Lung (tissue), 12 donors: Measurements from ENCODE around the gene KIAA0408. TPM values are rescaled to one million over a fixed set of nuclear protein-coding genes. Genes with fewer than 3 reads are reported as not detected.
A peak's percentile ranks its signal among the peaks of the same experiment; 100 is the strongest.

Experiments
- ATAC-seq: fragments of 200-7000 bp; cut with Tn5 transposase; one replicate; pipeline ENCODE4 v1.9.1; 2020; ENCODE audit warnings: moderate number of reproducible peaks; ENCODE audit not compliant: insufficient read depth, low FRiP score
- DNase-seq, 3 donors: peaks; one replicate each; pipeline ENCODE4 v3.0.0-alpha.2; 2013 to 2017
- H3K27ac ChIP-seq, 2 donors: one replicate each; pipeline ENCODE4 v1.5.1; 2013; ENCODE audit warnings: mild to moderate bottlenecking in 2 of 2, moderate library complexity in 2 of 2, control low read depth in 1 of 2, inconsistent platforms in 1 of 2, low read depth in 1 of 2, low read length in 1 of 2
- H3K27me3 ChIP-seq, 3 donors: one replicate each; pipeline ENCODE4 v1.5.1; 2013; ENCODE audit warnings: low read length in 2 of 3; ENCODE audit not compliant: control insufficient read depth in 3 of 3, insufficient read depth in 3 of 3
- H3K36me3 ChIP-seq, 4 donors: one replicate each; pipeline ENCODE4 v1.5.1; 2013; ENCODE audit warnings: low read length in 4 of 4, mild to moderate bottlenecking in 1 of 4, moderate library complexity in 1 of 4; ENCODE audit not compliant: control insufficient read depth in 4 of 4, insufficient read depth in 4 of 4
- H3K4me1 ChIP-seq, 5 donors: one replicate each; pipeline ENCODE4 v1.5.1; 2013; ENCODE audit warnings: low read length in 5 of 5, mild to moderate bottlenecking in 2 of 5, moderate library complexity in 1 of 5; ENCODE audit not compliant: control insufficient read depth in 5 of 5, insufficient read depth in 5 of 5
- H3K4me3 ChIP-seq: one replicate; pipeline ENCODE4 v1.5.1; 2013; ENCODE audit warnings: mild to moderate bottlenecking, control low read depth, moderate library complexity
- H3K9ac ChIP-seq, 2 donors: one replicate each; pipeline ENCODE4 v1.5.1; 2013; ENCODE audit warnings: low read length in 2 of 2, control low read depth in 1 of 2; ENCODE audit not compliant: insufficient read depth in 1 of 2
- H3K9me3 ChIP-seq, 4 donors: one replicate each; pipeline ENCODE4 v1.5.1; 2013; ENCODE audit warnings: low read length in 3 of 4, mild to moderate bottlenecking in 1 of 4, moderate library complexity in 1 of 4; ENCODE audit not compliant: control insufficient read depth in 4 of 4, insufficient read depth in 3 of 4
- WGBS, 2 donors: extraction: QIAGEN DNeasy Blood & Tissue Kit; methylation state at CpG; one replicate each; pipeline ENCODE4 v1.1.7; 2013; 5-methylcytosine and 5-hydroxymethylcytosine counted together
- polyA plus RNA-seq, 2 donors: library from polyadenylated mRNA; stranded (reverse); fragments of 200-250 nt; gene quantifications; one replicate each; pipeline ENCODE4 v1.2.1, GENCODE V29; 2013
- total RNA-seq, 2 donors: library from RNA; depleted of rRNA in 1 of 2; stranded (reverse); fragments of >200 nt in 1 of 2; gene quantifications; one replicate each; pipeline ENCODE4 v1.2.1, GENCODE V29; 2014 to 2021
- TF ChIP-seq, protein P1 (sequence below): IDR thresholded peaks from 2 replicates; pipeline ENCODE4 v1.5.1; 2012; ENCODE audit warnings: mild to moderate bottlenecking; ENCODE audit errors: control extremely low read depth, extremely low read depth
- donor health status: control.
- donor health status: control.
- donor health status: Bipolar disorder and iron deficiency.
- donor health status: healthy.
- donor health status: DM: yes; HTN: yes; CAD: no.

KIAA0408 gene
- total and polyA plus RNA-seq, 4 donors, result 2.9 to 73.0 (median 20.8) TPM

GRCh38 chr6:127486934-127487333, 27.7 kb upstream of the KIAA0408 start:
- Histone ChIP-seq H3K9ac (no peak overlapping the region), H3K36me3 (no peaks in the 10 kb centered on the region), H3K27me3 (no peaks in the 10 kb centered on the region), H3K4me3 (no peak overlapping the region), H3K27ac (no peak overlapping the region), H3K9me3 (peaks cover 0 to 3% (median 0%) of the 10 kb centered on the region in 4 donors), H3K4me1 (peaks cover 0 to 4% (median 0%) of the 10 kb centered on the region in 5 donors)
- no peak for DNase-seq
- TF ChIP-seq, protein P1, sequence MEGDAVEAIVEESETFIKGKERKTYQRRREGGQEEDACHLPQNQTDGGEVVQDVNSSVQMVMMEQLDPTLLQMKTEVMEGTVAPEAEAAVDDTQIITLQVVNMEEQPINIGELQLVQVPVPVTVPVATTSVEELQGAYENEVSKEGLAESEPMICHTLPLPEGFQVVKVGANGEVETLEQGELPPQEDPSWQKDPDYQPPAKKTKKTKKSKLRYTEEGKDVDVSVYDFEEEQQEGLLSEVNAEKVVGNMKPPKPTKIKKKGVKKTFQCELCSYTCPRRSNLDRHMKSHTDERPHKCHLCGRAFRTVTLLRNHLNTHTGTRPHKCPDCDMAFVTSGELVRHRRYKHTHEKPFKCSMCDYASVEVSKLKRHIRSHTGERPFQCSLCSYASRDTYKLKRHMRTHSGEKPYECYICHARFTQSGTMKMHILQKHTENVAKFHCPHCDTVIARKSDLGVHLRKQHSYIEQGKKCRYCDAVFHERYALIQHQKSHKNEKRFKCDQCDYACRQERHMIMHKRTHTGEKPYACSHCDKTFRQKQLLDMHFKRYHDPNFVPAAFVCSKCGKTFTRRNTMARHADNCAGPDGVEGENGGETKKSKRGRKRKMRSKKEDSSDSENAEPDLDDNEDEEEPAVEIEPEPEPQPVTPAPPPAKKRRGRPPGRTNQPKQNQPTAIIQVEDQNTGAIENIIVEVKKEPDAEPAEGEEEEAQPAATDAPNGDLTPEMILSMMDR, result no peak
- 94 to 97% methylated on average over 3 of the region's 3 CpGs for WGBS, 2 donors
- ATAC-seq, result no peak

DNA sequence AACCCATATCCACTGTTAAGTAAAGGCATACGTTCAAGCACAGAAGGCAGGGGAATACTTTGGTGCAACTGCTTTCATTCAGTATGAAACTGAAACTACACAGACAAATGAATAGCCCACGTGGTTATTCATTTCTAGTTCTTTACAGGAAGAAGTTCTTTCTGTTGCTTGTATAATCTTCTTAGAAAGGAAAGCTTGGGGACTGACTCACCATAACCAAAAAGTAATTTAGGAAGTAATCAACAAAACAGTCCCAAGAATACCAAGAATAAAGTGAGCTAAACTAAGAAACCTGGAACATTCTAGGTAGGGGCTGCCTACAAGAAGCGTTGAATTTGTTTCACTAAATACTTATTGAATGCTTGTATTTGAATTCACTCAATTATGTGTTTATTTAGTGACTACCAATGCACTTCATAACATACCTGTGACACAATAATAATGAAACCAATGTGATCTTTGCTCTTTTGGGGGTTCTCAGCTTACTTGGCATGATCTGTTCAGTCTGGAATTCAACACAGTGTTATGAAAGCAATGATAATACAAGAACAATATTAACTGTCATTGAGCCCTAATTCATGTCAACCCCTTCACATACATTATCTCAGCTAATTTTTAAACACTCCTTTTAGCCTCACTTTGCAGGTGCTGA, 25.1 kb upstream of the KIAA0408 start:
- Histone ChIP-seq H3K27me3 (no peaks in the 10 kb centered on the region), H3K4me3 (no peak overlapping the region), H3K36me3 (no peaks in the 10 kb centered on the region), H3K9me3 (no peaks in the 10 kb centered on the region), H3K4me1 (peaks cover 0 to 4% (median 0%) of the 10 kb centered on the region in 5 donors), H3K27ac (no peak overlapping the region), H3K9ac (no peak overlapping the region)
- TF ChIP-seq, protein P1, result no peak
- 17 to 19% methylated on average over 3 of the region's 3 CpGs for WGBS, 2 donors
- ATAC-seq, result peak; percentile 67
- peak in 2 of 3 donors; percentile 12 to 19 for DNase-seq

DNA sequence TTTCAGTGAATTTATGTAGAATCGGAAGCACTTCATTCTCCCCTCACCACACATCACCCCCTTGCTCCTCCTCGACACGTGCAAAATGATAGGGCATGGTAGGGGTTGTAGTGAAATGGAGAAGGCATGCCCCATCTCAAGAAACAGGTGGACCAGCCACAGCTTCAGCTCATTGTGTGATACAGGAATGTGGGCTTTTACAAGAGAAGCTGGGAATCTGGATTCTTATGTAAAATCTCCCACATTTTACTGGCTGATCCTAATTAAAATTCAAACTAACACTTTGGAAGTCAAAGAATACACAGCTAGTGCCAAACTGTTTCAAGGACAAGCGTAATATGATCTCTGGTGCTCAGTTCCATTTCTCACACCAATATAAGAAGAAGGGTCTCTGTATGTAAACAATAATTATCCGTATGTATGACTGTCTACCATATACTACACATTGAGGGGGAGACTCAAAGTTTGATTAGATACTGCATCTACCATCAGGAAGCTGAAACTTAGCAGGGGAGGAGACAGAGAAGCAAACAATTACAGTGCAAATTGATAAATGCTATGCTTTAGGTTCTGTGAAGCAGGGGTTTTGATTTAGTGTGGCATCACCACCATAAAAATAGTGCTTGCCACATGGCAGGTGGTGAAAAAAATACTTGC, 24.3 kb upstream of the KIAA0408 start:
- 80 to 90% methylated on average over 5 of the region's 5 CpGs for WGBS, 2 donors
- Histone ChIP-seq H3K27me3 (no peaks in the 10 kb centered on the region), H3K4me3 (no peak overlapping the region), H3K36me3 (peaks cover 0 to 2% (median under 1%) of the 10 kb centered on the region in 4 donors), H3K27ac (no peak overlapping the region), H3K4me1 (peaks cover 0 to 4% (median 0%) of the 10 kb centered on the region in 5 donors), H3K9me3 (no peaks in the 10 kb centered on the region), H3K9ac (no peak overlapping the region)
- ATAC-seq (no peak), DNase-seq (no peak)
- TF ChIP-seq, protein P1, result no peak
